NCI-H345 treated with DMSO at 0.1 percent for 48 hours (cell line): ENCODE data around the gene MPL.
"Not testable (repeated sequence)": the region's sequence is repeated elsewhere in the genome, so short reads cannot be mapped to it uniquely, and the experiment has no call there.

Experiments
- DNase-seq: peaks from one replicate; lab custom pipeline; 2025; ENCODE audit not compliant: unreplicated experiment; lab: John Stamatoyannopoulos, UW

Gene MPL

DNA sequence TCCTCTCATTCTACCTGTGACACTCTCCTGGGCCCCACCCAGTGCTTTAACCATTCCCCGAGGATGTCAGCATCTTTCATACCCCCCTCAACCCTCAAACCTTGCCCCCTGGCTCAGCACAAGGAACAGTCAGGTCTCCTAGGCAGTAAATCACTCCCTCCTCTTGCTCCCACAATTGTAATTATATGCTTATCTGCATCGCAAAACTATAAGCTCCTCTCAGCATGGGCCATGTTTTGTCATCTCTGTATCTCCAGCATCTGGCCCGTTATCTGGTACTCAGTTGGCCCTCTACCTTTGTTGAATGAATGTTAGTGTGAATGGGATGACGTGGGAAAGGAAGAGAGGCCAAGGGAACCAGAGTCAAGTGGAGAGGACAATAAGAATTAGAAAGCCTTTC lies 32.9 kb downstream of the MPL start:
- DNase-seq, result no peak

DNA sequence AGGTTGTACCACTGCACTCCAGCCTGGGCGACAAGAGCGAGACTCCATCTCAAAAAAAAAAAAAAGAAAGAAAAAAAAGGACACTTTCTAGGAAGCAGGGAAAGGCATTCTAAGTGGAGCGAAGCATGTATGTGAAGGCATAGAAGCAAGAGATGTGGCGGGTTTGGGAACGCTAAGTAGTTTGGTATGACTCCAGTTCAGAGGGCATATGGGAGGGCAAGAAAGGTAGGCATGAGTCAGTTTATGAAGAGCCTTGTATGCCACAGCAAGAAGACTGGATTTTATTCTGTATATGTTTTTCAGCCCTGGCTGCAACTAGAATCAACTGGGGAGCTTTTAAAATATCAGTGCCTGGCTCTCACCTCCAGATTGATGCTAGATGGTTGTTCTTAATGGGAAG lies 34.6 kb downstream of the MPL start:
- DNase-seq, result no peak

DNA sequence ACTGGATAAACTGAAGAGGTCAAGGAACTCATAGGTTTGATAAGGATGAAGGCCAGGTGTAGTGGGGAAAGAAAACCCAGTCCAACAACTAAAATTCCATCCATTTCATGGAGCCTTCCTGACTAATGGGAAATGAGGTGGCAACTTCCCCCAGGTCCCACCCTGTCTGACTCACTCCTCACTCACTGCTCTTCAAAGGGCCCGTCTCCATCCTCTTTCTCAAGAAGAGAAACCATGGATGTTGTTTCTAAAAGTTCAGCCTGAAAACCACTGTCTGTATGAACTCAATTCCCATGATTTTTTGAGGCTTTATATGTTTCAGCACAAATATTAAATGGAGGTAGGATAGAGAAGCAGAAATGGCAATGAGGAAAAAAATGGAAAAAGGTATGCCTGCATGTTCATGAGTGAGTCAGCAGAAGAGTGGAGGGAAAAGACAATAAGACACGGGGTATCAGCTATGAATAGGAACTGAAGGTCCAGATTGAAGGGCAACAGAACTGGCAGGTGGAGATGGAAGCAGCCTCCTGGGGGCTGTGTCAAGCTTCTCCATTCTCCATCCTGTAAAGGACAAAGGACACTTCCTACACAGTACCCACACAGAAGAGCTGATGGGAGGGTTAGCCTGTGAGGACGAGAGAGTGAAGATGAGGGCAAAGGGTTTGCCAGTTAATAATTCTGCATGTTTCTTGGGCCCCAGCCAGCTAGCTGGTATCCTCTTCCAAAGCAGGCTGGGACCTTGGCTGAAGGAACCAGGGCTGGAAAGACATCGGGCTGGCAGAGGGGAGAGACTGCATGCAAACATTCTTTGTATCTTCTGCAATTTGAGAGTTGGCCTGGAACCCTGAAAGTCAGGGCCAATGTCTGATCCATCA lies 35.7 kb downstream of the MPL start:
- no peak for DNase-seq

DNA sequence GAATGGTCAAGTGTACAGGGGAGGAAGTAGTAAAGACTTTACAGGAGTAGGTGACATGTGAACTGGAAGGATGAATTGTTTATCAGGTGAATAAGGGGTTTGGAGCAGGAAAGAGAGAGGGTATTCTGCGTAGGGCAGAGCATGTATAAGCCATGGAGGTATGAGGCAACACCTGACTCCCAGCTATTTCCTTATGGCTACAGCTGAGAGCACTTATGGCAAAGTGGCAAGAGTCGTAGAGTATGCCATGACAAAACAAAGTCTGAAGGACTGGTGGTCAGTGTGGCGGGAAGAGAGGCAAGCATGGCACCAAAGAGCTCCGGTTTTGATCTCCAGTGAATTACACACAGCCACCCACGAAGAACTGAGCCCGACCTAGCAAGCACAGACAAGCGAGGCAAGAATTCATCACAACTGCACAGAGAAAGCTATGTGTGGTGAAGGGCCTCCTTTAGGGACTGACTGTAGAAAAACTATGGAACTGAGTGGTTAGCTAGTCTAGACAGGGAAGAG lies 39.2 kb downstream of the MPL start:
- no peak for DNase-seq

DNA sequence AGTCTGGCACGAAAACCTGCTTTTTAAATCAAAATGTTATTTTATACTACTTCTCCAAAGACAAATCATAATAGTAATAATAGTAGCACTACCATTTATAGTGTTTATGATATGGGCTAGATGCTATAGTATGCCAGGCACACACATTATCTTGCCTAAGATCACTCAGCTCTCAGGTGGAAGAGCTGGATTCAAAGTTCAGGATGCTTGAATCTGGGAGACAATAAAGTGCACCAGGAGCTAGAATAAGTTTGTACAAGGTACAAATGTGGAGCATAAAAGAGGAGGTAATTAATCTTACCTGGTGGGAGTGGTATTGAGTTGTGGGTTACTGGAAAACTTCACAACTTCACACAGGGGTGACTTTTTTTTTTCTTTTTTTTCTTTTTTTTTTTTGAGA lies 40.2 kb downstream of the MPL start:
- DNase-seq, result no peak

DNA sequence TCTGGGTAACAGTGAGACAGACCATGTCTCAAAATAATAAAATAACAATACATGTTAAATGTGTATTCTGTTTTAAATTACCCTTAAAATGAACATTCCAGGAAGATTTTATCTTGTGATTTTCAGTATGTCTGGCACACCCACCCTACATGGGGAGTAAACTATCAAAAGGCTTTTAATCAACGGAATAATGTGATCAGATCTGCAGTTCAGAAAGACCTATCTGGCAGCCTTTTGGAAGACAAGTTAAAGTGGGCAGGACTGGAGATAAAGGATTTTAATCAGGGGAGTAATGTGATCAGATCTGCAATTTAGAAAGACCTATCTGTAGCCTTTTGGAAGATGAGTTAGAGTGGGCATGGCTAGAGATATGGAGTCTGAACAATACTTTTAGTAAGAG lies 41.9 kb downstream of the MPL start:
- no peak for DNase-seq

DNA sequence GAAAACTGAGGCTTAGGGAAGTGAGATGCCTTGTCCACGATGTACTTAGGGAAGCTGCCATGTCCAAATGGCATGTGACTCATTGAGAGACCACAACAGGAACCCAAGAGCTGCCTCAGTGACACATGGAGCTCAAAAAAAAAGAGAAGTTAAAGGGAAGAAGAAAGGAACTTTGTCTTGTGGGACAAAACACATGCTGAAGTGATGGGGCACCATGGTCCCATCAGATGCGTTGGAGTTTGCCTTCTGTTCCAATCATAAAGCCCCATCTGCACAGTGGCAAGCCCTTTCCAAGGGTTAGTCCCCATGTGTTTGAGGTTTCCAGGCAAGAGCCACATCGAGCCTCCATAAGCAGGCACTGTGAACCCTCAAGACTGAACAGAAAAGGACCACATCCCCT lies 44.0 kb downstream of the MPL start:
- no peak for DNase-seq

DNA sequence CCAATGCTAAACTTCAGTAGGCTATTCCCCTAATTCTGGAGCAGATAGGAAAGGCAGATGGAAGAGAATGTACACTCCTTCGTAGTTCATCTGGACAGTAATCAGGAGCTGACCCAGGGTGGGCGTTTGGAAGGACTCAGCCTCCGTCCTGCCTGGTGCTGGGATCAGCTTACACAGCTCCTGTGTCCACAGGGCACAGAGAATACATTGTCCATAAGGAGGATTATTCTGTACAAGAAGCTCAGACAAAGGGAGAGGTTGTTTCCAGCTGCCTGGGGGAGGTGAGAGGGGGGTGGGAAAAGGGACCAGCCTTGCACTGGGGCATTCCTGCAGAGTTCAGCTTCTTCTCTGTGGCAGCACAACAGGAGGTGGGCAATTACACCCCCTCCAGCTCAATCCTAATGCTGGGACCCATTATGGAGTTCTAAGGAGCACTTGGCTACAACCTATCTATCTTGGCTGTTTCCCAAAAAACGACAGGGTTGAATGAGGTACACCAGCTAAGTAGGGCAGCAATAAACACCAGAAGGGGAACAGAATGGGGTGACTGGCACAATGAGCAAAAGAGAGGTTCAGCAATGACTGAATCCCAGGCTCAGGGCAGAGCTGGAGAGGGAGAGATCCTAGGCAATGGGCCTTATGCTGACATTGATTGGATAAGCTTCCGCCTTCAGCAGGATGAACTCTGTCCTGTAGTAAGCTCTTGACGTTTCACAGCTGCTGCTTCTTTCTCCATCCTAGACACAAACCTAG lies 44.6 kb downstream of the MPL start:
- peak; percentile 28 for DNase-seq

DNA sequence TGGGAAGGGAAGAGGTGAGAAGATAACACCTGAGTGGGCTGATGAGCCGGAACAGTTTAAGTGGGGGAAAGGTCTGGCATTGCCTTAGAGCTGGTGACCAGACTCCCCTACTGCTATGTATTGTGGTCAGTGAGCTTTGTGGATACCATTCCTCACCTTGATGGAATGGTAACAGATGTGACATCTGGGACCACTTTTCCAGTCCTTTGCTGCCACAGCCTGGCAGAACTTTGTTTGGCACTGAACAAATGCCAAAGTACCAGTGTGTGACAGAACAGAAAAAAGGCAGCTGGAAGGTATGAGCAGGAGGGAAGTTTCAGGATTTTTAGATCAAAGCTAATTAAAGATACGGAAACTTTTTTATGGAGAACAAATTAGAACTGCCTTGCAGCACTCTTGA lies 45.8 kb downstream of the MPL start:
- DNase-seq, result no peak

DNA sequence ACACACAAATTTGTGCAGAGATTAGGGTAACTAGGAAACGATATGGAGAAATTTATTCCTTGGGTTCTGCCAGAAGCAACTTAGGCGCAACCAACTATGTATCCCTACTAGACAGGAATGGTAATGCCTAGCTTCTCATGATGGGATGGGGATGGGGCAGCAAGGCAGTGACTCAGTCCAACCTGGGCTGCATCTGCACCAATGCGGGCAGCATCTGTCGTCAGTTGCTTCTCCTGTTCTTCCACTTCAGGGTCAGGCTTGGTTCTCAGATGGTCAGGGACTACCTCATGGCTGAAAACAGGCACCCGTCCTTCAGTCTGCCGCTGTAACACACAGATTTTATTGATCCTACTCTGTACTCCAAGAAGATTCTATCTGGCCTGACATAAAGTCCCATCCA lies 49.1 kb downstream of the MPL start:
- DNase-seq, result no peak

DNA sequence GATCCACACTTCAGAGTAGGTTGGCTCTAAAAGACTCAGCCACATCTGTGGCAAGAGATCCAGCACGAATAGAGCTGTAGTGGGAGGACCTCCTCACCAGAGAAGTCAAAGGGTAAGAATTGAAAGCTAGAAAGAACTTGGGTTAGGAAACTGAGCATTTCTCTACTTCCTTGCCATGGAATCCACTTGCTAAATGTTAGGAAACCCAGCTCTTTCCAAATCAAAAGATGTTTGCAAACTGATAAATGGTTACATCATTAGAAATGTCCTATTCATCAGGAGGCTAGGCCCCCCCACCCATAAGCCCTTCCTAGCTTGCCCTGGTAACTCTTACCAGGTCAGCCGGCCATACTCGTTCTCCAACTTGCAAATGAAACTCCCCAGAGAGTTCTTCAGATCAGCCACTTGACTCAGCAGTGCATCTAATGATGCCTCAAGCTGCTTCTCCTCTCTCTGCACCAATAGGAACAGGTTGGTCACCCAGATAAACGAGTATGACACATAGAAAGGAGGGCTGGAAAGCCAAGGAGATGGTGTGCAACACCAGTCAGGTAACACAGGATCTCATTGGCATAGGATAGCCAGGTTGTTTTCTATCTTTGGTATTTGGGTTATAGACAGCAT lies 50.5 kb downstream of the MPL start:
- DNase-seq, result no peak

DNA sequence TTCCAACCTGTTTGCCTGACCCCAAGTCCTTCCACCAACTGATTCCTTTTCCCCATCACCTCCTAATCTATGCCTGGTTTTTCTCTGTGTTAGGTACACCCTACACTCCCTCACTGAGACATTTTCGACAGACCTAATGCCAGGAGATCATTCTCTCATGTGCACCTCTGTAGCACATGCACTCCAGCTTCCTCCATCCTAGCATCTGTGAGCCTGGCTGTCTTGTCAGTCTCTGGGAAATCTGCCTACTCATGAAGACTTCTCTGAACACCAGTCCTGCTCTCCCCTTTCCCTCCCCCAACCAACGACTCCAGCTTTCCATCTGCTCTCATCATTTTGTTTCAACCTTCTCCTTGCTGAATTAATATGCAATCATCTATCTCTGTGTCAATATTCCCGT lies 51.0 kb downstream of the MPL start:
- DNase-seq, result no peak

DNA sequence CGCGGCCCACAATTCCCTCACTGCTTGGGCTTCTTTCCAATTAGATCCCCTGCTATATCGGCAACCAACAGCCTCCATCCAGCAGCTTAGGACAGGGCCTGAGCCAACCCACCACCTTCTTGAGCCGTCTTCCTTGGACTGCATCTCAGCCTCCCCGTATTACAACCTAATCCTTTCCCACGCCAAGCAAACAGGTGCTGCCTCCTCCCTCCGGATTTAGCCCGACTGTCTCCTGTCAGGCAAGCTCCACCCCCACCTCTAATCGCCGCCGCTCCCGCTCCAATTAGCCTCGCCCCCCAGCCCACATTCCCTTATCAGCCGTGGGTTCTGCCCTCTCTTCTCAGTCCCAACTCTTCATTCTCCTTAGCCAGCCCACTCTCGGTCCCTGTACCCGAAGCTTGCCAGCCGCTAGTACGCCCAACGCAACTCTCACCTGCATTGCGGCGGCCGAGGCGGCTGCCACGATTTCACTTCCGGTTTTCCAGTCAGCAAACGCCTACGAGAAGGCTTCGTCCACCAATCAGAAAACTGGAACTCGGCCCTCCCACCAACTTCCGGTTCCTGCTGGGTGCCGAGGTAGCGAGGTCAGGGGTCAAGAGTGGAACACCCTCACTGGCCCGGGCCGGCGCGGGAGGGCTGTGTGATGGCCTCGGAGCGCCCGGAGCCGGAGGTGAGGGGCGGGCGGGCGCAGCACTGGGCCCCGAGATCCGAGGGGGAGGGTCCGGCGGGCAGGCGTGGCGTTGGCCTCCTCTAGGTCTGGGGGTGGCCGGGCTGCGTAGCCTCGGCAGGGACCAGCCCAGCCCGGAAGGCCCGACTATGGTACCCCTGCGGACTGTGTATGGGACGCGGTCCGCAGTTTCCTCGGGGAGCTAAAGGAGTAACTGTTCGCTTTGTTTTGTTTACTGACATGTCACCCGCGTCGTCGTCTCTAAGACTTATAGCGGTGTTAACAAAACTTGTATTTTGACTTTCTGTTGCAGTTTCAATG lies 52.0 kb downstream of the MPL start, which contains the start of the genes MED8 and SZT2:
Gene MED8, minus strand, starts transcription at position 475 of the 988 bp plus-strand sequence. Its CDS starts 36 bp downstream, at position 439.
Gene SZT2, plus strand, starts transcription at position 574 of the 988 bp plus-strand sequence. Its CDS starts 70 bp downstream, at position 644.
- peak; percentile 88 for DNase-seq

DNA sequence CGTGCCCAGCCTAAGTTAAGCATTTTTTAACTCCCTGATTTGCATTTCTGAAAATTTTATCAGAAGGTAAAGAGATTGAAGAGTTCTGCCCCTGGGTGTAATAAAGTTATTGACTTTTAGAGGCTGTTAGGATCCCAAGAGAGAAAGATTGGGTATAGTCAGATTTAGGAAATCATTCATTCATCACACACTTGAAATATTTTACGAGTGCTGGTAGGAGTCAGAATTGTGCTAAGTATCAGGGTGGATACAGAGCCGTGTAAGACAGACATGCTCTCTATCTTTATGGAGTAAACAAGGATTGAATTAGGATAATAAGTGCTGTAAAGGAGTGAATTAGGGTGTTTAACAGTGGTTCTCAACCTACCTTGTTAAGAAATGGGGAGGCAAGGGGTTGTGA lies 55.1 kb downstream of the MPL start:
- DNase-seq, result no peak

DNA sequence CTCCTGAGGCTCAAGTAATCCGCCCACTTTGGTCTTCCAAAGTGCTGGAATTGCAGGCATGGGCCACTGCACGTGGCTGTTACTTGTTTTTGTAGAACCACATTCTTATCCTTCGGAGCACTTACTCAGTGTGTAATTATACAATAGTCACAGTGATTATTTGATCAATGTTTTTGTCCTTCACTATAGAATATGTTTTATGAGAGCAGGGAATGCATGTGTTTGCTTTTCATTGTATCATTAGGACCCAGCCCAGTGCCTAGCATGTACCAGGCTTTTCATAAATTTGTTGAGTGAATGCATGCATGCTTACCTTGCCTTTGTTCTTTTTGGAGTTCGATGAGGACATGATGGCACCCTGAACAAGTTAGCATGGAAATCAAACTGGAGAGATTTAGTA lies 57.9 kb downstream of the MPL start:
- no peak for DNase-seq

DNA sequence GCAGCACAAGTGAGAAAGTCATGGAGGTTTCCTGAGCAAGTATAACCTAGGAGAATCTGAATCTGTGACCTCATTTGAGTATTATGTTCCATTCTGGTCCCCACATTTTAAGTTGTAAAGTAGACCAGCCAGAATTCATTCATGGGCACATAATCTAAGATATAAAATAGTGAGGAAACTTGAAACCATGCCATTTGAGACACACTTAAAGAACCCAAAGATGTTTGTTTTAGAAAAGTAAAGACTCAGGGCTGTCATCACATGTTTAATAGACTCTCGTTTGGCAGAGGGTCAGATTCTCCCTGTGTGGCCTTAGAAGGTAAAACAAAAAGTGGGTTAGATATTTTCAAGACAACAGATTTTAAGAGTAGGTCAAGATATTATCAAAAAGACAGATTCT lies 58.4 kb downstream of the MPL start:
- no peak for DNase-seq

DNA sequence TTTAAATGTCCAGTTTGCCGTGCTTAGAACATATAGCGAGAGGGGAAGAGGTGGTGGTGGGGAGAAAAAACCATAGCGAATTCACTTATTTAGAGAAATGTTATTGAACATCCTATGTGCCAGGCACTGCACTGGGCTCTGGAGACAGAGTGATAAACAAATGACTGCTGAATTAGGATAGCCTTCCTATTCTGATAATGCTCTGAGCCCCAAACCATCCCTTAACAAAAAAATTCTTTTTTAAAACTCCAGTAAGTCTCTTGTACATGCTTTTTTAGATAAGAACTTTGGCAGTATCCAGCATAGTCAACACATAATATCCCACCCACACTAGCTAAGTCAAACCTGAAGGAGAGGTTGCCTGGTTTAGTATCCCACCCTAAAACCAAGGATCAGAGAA lies 60.6 kb downstream of the MPL start:
- no peak for DNase-seq

DNA sequence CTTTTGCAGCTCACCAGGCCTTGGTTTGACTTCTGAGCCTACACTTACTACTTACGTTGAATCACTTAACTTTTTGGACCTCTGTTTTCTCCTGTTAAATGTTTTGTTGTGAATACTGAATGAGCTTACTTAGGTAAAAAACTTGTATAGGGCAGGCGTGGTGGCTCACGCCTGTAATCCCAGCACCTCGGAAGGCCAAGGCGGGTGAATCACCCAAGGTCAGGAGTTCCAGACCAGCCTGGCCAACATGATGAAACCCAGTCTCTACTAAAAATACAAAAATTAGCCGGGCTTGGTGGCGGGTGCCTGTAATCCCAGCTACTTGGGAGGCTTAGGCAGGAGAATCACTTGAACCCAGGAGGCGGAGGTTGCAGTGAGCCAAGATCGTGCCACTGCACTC lies 62.8 kb downstream of the MPL start:
- DNase-seq, result not testable (repeated sequence)

DNA sequence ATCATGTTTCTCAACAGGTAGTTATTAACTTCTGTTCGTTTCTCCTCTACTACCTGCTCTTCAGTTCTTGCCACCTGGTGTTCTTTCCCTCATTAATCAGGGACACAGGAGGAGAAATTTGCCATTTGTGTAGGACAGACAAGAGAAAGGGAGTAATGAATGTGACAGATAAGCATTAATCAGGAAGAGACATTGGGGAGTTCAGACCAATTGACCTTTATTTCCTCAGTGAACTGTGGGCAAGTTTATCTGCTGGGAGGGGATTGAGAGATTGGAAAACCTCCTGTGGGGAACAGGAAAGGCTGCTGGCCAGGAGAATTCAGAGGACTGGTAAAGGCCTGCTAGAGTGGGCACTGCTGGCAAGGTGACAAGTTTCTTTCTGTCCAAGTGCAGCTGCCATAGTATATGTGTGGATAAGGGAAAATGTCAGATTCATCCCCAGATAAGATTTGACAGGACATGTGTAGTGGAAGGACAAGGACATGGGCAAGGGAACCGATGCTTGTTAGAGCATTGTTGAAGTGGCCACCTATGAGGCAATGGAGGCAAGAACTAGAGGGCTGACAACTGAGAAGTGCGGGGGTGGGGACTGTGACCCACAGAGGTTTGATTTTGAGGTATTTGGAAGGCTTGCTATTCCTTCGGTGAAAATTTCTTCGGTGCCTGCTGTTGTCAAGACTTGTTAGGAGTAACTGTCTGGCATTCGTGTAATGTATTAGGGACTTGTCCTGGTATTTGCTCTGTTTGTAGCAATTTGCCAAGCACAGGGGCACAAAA lies 64.7 kb downstream of the MPL start:
- no peak for DNase-seq
